ENCODE results near the gene COQ10A.

GRCh38 chr12:56299308-56299852 is 32.6 kb downstream of the COQ10A start:
- no peak for TF ChIP-seq FOXM1 (IDR thresholded peaks at IDR 0.05; ENCODE audit: borderline replicate concordance)
- TF ChIP-seq SP1 (IDR thresholded peaks at IDR 0.05) = no peak
- TF ChIP-seq FOXA1 (IDR thresholded peaks at IDR 0.05) = no peak
- no peak for TF ChIP-seq FOXK2 (IDR thresholded peaks at IDR 0.05)
- no peak for TF ChIP-seq PKNOX1 (IDR thresholded peaks at IDR 0.05)
- no peak for TF ChIP-seq SUZ12 (IDR thresholded peaks at IDR 0.05)
- TF ChIP-seq ELF4 (IDR thresholded peaks at IDR 0.05) = no peak
